Liver (tissue), 3 donors: ENCODE measurements around the gene MRTFB.

Source experiments
- ATF3 ChIP-seq: IDR thresholded peaks from 2 replicates; pipeline ENCODE4 v1.6.1; 2016; ENCODE audit warnings: antibody characterized with exemption
- CTCF ChIP-seq: fragments of 150-350 bp; IDR thresholded peaks from 2 replicates; pipeline ENCODE4 v1.5.1; 2017; ENCODE audit warnings: improper control_type of control experiment, low read depth, low read length; ENCODE audit not compliant: missing input control
- EGR1 ChIP-seq, 2 donors: IDR thresholded peaks; 2 replicates each; pipeline ENCODE4 v1.6.1; 2016 to 2018; ENCODE audit warnings: antibody characterized with exemption in 2 of 2, low read depth in 2 of 2
- GABPA ChIP-seq, 2 donors: IDR thresholded peaks in 1 of 2; conservative IDR thresholded peaks in 1 of 2; 2 replicates each; pipeline ENCODE4 v1.6.1; 2016; ENCODE audit warnings: antibody characterized with exemption in 2 of 2, mild to moderate bottlenecking in 1 of 2, moderate library complexity in 1 of 2
- MAX ChIP-seq: IDR thresholded peaks from 2 replicates; pipeline ENCODE4 v1.6.1; 2016; ENCODE audit warnings: antibody characterized with exemption
- REST ChIP-seq: IDR thresholded peaks from 2 replicates; pipeline ENCODE4 v1.6.1; 2016; ENCODE audit warnings: antibody characterized with exemption, mild to moderate bottlenecking
- RXRA ChIP-seq, 2 donors: IDR thresholded peaks; 2 replicates each; pipeline ENCODE4 v1.6.1; 2017 to 2018; ENCODE audit warnings: antibody characterized with exemption in 2 of 2, mild to moderate bottlenecking in 1 of 2
- SP1 ChIP-seq: IDR thresholded peaks from 2 replicates; pipeline ENCODE4 v1.6.1; 2018; ENCODE audit warnings: antibody characterized with exemption, mild to moderate bottlenecking
- TAF1 ChIP-seq: conservative IDR thresholded peaks from 2 replicates; pipeline ENCODE4 v1.6.1; 2016; ENCODE audit warnings: antibody characterized with exemption, mild to moderate bottlenecking
- YY1 ChIP-seq: IDR thresholded peaks from 2 replicates; pipeline ENCODE4 v1.6.1; 2016; ENCODE audit warnings: antibody characterized with exemption, mild to moderate bottlenecking
- donor health status: healthy.
- donor health status: healthy.

- TF ChIP-seq YY1 (no peak), CTCF (no peak), GABPA (IDR thresholded peaks at IDR 0.05 in 1 of 2, conservative IDR thresholded peaks at IDR 0.05 in 1 of 2) (no peak), TAF1 (no peak), EGR1 (IDR thresholded peaks at IDR 0.05; ENCODE audit: low read depth in 2 of 2) (no peak), SP1 (no peak), ATF3 (no peak), RXRA (IDR thresholded peaks at IDR 0.05) (peak in 1 of 2 donors; percentile 18), MAX (no peak), REST (no peak)
Observed at GRCh38 chr16:14219983-14220382, 148.9 kb downstream of the MRTFB start.
